Lower leg skin (tissue), 3 donors: ENCODE measurements around the gene ENAM.

Source experiments
- CTCF ChIP-seq, 3 donors: fragments of 450-650 bp; IDR thresholded peaks; one replicate each; pipeline ENCODE4 v1.5.1; 2016; ENCODE audit warnings: antibody characterized with exemption in 3 of 3, mild to moderate bottlenecking in 3 of 3, moderate library complexity in 2 of 3
- POLR2A ChIP-seq, 2 donors: fragments of 450-650 bp; IDR thresholded peaks; one replicate each; pipeline ENCODE4 v1.6.1; 2016 to 2017; ENCODE audit warnings: antibody characterized with exemption in 2 of 2, mild to moderate bottlenecking in 1 of 2, moderate library complexity in 1 of 2

DNA sequence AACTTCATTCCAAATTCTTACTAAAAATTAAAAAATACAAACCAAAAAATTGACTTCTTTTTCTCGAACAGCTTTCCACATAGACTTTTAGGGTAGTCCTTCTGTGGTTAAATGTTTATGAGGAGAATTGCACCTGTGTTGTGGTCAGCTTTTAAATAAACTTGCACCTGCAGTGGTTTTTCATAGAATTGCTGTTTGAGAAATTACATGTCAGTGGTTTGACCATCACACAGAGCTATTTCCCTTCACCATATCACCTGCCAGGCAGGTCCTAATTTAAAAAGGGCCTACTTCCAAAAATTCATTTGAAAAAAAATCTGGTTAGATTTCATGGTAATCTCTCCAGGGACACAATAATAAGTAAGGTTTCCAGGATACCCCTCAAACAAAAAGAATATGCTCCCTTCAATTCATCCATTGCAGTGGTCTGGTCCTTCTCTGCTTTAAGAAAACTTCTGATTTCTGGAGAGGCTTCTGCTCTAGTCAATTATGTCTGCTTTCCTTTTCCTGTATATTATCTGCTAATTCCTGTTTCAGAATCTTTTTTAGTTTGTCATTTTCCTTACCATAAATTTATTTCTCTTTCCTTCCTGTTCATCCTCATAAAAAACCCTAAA, 49.9 kb downstream of the ENAM start:
- TF ChIP-seq CTCF (IDR thresholded peaks at IDR 0.05) = no peak
- no peak for TF ChIP-seq POLR2A (IDR thresholded peaks at IDR 0.05)
